ENCODE results near the gene GSE1. TPM values are rescaled to one million over a fixed set of nuclear protein-coding genes. Genes with fewer than 3 reads are reported as not detected.

GSE1 gene
- total RNA-seq, 1 donor from 2014 or later: 101 TPM

DNA sequence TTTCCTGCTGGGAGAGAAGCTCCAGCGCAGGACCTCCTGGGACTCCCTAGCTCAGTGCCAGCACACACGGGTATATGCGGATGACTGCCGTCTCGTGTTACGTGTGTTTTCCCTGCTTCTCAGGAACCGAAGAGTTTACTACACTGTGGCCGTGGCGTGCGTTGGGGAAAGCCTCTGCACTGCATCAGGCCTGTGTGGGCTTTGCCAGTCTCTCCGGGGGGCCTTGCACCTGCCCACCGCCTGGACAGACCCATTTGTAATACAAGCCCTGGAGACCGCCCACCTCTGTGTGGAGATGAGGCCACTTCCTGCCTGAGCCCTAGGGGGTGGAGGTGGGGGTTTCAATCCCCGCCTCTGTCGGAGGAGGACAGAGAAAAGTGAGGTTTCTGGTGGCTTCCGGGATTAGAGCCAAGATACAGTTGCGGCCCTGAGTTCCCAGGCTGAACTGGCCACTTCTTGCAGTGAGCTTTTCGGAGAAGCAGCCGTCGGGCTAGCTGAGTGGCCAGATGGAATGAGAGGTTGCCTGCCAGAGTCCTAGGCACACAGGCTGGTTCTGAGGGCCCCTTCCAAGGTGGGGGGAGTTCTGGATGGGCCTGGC lies 43.4 kb upstream of the GSE1 start:
- peaks cover 65% of the 10 kb centered on the region for H3K4me1 Mint-ChIP-seq (ENCODE audit: unreplicated experiment)
- H3K27ac Mint-ChIP-seq: peak overlapping the region; percentile 62
- H3K4me3 Mint-ChIP-seq: peak overlapping the region; percentile 55
- no peaks in the 10 kb centered on the region for H3K9me3 Mint-ChIP-seq
- TF ChIP-seq, protein P1, sequence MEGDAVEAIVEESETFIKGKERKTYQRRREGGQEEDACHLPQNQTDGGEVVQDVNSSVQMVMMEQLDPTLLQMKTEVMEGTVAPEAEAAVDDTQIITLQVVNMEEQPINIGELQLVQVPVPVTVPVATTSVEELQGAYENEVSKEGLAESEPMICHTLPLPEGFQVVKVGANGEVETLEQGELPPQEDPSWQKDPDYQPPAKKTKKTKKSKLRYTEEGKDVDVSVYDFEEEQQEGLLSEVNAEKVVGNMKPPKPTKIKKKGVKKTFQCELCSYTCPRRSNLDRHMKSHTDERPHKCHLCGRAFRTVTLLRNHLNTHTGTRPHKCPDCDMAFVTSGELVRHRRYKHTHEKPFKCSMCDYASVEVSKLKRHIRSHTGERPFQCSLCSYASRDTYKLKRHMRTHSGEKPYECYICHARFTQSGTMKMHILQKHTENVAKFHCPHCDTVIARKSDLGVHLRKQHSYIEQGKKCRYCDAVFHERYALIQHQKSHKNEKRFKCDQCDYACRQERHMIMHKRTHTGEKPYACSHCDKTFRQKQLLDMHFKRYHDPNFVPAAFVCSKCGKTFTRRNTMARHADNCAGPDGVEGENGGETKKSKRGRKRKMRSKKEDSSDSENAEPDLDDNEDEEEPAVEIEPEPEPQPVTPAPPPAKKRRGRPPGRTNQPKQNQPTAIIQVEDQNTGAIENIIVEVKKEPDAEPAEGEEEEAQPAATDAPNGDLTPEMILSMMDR (conservative IDR thresholded peaks at IDR 0.05): no peak
- H3K27me3 Mint-ChIP-seq: no peaks in the 10 kb centered on the region
- DNase-seq (ENCODE audit: extremely low spot score, unreplicated experiment): no peak
- no peaks in the 10 kb centered on the region for H3K36me3 Mint-ChIP-seq

DNA sequence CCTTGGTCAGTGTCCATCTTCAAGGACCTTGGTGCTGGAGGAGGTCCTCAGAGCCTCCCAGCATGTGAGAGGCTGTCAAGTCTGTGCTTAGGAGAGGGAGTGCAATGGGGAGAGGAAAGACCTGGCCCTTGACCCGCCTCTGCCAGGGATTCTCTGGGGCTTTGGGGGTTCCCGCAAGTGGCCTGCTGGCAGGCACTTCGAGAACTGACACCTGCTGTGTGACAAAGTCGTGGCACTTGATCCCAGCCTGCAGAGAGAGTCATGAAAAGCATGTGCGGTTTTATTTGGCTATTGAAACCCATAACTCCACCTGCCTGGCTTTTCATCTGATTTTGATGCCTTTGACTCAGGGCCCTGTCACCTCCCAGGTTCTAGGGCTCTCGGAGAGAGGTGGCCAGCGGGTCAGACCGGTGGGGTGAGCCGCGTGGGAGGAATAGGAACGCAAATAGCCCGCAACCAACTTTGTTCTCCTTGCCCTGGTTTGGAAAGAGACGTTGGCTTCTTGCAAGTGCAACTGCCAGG lies 42.8 kb upstream of the GSE1 start:
- Mint-ChIP-seq H3K4me1 (ENCODE audit: unreplicated experiment) (peaks cover 69% of the 10 kb centered on the region), H3K9me3 (no peaks in the 10 kb centered on the region), H3K27me3 (no peaks in the 10 kb centered on the region), H3K36me3 (no peaks in the 10 kb centered on the region), H3K27ac (peak overlapping the region; percentile 65), H3K4me3 (peak overlapping the region; percentile 55)
- no peak for DNase-seq (ENCODE audit: extremely low spot score, unreplicated experiment)
- TF ChIP-seq, protein P1 (conservative IDR thresholded peaks at IDR 0.05): no peak

DNA sequence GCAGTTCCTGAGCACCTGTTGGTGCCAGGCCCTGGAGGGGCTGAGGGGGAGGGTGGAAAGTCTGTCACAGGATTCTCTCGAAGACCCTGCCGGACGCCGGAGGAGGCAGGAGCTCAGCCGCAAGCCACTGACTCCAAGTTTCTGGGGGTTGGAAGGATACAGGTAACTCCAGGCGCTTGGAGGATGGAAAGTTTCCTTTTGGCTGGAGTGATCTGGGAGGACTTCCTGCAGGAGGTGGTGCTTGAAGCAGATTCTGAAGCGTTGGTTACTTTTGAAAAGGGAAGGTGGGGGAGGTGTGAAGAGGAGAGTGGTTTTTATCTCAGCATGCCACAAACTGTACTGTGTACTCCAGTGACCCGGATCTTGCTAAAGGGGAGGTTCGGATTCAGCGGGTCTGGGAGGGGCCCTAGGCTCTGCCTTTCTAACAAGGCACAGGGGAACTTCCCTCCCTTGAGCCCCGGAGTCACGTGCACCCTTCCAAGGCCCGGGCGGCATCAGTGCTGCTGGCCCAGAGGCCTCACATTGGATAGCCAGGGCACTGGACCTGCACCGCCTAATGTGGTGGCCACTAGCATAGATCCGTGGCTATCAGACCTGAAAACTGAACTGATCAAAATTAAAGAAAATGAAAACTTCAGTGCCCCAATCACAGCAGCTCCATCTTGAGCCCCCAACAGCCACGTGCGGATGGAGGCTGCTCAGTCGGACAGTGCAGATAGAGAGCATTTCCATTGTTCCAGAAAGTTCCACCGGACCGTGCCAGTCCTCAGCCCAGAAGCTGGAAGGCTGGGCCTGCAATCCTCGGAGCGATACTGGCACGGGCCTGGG lies 42.2 kb upstream of the GSE1 start:
- H3K9me3 Mint-ChIP-seq: no peaks in the 10 kb centered on the region
- peak overlapping the region; percentile 65 for H3K27ac Mint-ChIP-seq
- no peaks in the 10 kb centered on the region for H3K36me3 Mint-ChIP-seq
- H3K4me1 Mint-ChIP-seq (ENCODE audit: unreplicated experiment): peaks cover 74% of the 10 kb centered on the region
- no peak for DNase-seq (ENCODE audit: extremely low spot score, unreplicated experiment)
- H3K27me3 Mint-ChIP-seq: no peaks in the 10 kb centered on the region
- TF ChIP-seq, protein P1 (conservative IDR thresholded peaks at IDR 0.05): no peak
- no peak overlapping the region for H3K4me3 Mint-ChIP-seq

DNA sequence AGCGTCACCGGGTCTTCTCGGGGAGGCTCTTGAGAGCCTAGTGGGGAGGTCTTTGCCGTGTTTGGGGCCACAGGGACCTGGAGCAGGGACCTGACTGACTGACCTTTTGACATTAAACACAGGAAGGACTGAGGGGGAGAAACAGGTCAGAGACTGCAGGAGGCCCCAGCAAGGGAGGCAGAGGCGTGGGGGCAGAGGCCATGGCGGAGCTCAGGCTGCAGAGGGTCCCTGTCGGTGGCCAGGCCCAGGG lies 41.6 kb upstream of the GSE1 start:
- Mint-ChIP-seq H3K36me3 (no peaks in the 10 kb centered on the region), H3K27ac (peak overlapping the region; percentile 65), H3K27me3 (no peaks in the 10 kb centered on the region)

DNA sequence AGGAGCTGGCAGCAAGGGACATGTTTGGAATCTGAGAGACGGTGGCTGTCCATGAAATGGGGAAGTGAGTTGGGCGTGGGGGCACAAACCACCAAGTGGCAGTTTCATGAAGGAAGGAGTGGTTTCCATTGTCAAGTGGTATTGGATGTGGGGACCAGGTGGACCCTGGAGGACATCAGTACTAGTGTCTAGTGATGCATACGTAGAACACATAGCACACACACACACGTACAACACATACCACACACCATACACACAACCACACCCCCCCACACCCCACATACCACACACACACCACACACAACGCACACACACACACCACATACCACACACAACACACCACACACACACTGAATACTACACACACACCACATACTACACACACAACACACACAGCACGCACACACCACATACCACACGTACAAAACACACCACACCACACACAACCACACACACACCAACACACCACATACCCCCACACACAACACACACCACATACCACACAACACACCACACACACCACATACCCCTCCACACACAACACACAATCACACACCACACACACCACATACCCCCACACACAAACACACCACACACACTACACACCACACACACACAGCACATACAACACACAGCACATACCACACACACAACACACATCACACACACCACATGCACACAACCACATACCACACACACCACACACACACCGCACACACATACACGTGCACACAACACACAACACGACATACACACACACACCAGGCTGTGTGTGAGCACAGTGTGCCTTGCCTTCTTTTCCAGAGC lies 41.1 kb upstream of the GSE1 start:
- Mint-ChIP-seq H3K4me3 (no peak overlapping the region), H3K4me1 (ENCODE audit: unreplicated experiment) (peaks cover 71% of the 10 kb centered on the region), H3K27ac (peak overlapping the region; percentile 65), H3K36me3 (no peaks in the 10 kb centered on the region), H3K9me3 (no peaks in the 10 kb centered on the region), H3K27me3 (no peaks in the 10 kb centered on the region)
- TF ChIP-seq, protein P1 (conservative IDR thresholded peaks at IDR 0.05): no peak
- no peak for DNase-seq (ENCODE audit: extremely low spot score, unreplicated experiment)

More for the DNA sequence above, 41.6 kb upstream of the GSE1 start:
- no peak overlapping the region for H3K4me3 Mint-ChIP-seq
- DNase-seq (ENCODE audit: extremely low spot score, unreplicated experiment): no peak
- H3K4me1 Mint-ChIP-seq (ENCODE audit: unreplicated experiment): peaks cover 74% of the 10 kb centered on the region
- H3K9me3 Mint-ChIP-seq: no peaks in the 10 kb centered on the region
- TF ChIP-seq, protein P1 (conservative IDR thresholded peaks at IDR 0.05): no peak

Measured in type B pancreatic cell (in vitro differentiated cells).